ENCODE data around the gene ADAM22. TPM values are rescaled to one million over a fixed set of nuclear protein-coding genes. Genes with fewer than 3 reads are reported as not detected.
"Not testable (repeated sequence)": the region's sequence is repeated elsewhere in the genome, so short reads cannot be mapped to it uniquely, and the experiment has no call there.

Gene ADAM22
- total RNA-seq, 1 donor, result 7.0 TPM

DNA sequence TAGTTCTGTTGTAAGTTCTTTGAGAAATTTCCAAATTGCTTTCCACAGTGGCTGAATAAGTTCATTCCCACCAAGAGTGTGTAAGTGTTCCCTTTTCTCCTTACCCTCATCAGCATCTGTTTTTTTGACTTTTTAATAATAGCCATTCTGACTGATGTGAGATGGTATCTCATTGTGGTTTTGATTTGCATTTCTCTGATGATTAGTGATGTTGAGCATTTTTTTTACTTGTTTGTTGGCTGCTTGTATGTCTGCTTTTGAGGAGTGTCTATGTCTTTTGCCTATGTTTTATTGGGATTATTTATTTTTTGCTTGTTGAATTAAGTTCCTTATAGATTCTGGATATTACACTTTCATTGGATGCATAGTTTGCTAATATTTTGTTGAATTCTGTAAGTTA, 11.9 kb downstream of the ADAM22 start:
- DNase-seq (ENCODE audit: low read depth in 2 of 3, low spot score in 2 of 3), result not testable (repeated sequence)

DNA sequence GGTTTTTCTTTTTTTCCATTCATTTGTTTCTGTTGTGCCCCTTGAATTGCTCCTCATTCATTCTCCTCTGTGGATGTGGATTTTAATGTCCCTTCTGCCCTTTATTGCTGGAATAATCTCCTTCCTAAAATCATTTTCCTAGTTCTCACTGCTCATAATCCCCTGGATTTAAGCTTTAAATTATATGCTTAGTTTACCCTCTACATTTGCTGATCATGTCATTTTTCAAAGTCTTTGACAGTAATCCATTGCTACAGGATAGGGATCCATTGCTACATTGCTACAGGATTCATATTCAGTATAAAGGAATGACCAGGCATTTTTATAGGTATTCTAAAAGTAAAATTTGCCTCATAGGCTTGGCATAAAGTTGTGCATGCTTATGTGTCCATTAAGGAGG, 14.3 kb downstream of the ADAM22 start:
- DNase-seq (ENCODE audit: low read depth in 2 of 3, low spot score in 2 of 3), result no peak

DNA sequence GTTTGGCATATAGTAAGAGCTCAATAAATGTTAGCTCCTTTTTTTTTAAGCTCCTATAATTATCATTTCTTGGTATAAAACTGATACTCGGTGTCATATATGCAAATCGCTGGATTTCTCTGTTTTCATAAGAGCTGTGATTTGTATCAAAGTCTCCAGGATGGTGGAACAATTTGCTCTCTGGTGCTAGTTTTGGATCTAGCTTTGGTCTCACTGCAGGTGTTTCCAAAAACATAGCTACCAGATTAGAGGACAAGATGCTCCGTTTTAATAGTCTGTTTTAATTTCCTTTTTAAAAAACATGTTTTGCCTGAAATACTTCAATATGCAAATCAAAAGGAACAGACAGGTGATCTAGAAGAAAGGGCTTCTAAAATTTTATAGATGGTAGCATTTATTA, 25.3 kb downstream of the ADAM22 start:
- no peak for DNase-seq (ENCODE audit: low read depth in 2 of 3, low spot score in 2 of 3)

DNA sequence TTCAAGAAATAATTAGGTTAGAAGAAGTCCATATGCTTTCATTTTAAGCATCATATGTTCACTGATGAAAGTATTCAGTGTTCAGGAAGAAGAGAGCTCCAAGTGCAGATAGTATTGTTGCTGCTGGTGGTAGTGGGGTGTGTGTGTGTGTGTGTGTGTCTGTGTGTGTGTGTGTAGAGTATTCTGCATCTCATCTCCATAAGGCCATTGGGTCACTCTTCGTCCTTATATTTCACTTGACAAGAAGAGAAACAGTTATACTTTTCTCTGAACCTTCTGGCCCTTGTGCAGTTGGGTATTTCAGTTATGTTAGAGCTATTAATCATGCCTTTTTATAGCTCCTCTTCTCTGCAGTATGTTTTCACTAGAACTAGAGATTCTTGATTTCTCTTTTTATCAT, 26.2 kb downstream of the ADAM22 start:
- no peak for DNase-seq (ENCODE audit: low read depth in 2 of 3, low spot score in 2 of 3)

DNA sequence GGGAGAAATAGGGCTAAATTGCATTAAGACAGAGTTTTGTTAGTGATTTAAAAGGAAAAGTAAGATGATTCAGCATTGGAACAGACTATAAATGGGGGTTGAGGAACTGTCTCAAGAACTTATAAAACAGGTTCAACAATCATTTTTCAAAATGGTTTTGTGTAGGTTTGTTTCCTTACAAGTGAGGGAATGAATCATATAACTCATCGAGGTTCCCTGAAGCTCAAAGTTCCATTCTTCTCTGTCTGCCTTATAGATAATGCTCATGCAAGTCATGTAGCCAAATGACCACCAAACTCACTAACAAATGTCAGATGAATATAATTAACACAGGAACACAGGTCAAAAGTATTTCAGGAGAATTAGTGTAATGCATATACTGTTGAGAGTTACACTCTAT, 27.7 kb downstream of the ADAM22 start:
- DNase-seq (ENCODE audit: low read depth in 2 of 3, low spot score in 2 of 3), result no peak

DNA sequence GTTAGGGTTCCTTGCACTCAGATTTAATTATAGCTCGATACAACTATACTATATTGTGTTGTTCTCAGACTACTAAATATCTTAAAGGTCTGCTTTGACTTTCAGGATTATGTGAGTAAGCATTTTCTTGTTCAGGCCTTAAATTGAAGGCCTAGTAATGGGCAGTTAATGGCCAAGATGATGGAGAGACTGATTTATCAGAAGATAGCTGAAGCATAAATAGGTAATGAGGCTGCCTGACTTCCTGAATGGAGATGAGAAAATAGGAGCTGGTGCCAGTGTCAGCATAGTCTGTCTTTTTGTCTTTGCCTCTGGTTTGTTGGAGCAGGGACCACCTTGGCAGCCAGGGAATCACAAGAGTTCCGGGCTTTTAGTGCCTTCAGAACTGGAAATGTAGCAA, 32.2 kb downstream of the ADAM22 start:
- DNase-seq (ENCODE audit: low read depth in 2 of 3, low spot score in 2 of 3), result no peak

DNA sequence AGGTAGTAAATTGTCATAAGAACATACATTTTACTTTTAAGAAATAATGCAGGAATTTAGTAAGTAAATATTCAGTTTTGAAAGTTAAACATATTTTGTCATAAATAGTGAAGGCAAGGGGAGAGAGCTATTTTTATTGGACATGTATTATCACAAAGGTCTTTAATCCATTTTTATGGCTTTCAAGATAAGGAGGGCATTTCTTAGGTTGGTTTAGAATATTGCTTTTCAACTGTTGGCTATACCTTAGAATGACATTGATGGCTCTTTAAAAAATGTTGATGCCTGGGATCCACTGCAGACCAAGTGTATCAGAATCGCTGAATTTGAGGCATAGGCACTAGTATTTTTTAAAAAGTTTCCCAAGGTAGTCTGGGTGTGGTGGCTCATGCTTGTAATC, 34.0 kb downstream of the ADAM22 start:
- no peak for DNase-seq (ENCODE audit: low read depth in 2 of 3, low spot score in 2 of 3)

DNA sequence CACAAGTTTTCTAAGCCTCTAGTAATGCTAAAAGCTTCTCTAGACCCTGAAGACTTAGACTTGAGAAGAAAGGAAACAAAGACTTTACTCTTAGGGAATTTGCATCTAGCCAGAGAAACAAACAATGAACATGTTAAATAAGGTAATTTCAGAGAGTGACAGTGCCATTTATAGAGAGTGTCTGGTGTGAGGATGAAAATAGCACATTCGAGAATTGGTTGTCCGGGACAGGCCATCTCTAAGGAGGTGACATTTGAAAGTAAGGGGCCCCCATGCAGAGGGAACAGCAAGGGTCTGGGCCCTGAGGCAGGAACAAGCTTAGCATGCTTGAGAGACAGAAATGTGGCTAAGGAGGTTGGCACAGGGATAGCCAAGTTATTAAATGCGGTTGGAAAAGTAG, 48.1 kb downstream of the ADAM22 start:
- DNase-seq (ENCODE audit: low read depth in 2 of 3, low spot score in 2 of 3), result no peak

DNA sequence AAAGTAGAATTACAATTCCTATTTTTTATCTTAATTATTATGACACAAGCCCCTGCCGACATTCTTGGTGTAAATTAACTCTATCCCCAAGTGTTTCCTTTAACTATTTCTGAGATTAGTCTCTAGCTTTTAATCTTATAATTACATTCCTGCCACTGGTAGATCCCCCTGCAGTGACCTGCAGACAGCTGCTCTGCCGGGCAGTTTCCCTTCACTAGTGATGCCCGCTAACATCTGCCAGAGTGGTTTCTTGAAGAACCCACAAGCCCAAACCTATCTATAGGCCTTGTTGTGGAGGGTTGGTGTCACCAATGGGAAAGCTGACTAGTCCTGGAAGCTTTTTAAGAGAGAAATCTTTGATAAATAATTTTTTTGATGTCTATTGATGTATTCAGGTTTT, 50.0 kb downstream of the ADAM22 start:
- DNase-seq (ENCODE audit: low read depth in 2 of 3, low spot score in 2 of 3), result no peak

DNA sequence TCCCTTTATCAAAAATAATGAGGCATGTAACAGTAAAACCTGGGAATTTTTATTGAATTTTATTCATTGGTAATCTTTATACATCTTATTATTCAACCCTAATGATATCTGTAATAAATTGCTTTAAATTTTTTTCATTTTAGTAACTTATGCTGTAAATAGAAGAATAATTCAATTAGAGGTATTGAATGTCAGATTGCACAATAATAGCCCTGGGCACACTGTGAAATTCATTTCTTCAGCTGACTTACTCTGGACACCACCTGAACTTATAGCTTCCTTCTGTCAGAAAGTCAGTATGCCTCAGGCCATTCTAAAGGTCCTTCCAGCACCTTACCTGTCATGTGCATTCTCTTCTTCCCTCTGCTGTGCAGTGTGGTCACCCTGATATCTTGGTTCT, 59.2 kb downstream of the ADAM22 start:
- DNase-seq (ENCODE audit: low read depth in 2 of 3, low spot score in 2 of 3), result no peak

DNA sequence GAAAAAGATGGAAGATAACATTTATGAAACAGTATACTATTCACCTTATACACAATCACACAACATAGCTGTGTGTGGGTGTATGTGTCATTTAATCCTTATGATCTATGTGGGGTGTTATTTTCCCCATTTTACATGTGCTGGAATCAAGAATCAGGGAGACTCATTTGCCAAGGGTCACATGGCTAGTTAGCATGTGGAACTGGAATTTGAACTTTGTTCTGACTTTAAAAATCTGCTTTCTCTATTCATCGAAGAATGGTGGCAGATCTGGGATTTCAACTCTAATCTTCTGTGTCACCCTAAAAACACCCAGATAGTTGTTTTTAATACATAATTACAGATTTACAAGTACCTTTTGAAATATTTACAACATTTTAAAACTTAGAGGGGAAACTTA, 65.2 kb downstream of the ADAM22 start:
- DNase-seq (ENCODE audit: low read depth in 2 of 3, low spot score in 2 of 3), result no peak

DNA sequence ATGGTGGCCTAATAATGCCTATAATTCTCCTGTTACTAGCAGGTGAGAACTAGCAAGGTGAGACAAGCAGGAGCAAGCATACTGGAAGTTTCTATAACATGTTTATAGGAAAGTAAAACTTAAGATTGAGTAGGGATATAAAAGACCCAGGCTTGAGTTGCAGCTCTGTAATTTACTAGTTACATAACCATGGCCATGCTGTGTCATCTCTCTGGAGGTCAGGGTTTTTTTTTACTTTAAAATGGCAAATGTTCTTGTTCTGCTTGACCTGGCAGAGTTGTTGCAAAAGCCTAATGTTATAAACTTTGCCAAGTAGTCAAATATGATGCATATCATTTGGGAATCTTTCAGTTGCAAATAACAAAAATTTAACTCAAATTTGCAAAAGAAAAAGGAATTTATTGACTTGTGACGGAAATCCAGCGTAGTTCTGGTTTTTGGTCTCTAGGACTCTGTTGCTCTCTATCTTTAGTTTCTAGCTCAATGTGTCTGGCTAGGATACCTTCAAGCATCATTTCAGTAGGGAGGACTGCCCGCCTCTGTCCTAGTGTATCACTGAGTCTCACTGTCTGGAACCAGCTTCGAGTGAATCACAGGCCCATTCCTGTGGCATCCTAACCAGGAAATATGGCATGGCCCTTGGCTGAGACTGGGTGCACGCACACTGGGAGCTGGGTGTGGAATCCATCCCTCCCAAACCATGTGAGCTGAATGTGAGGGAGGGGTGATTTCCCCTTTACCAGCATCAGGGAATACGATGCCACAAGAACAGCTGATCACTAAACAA, 67.9 kb downstream of the ADAM22 start:
- DNase-seq (ENCODE audit: low read depth in 2 of 3, low spot score in 2 of 3), result no peak

DNA sequence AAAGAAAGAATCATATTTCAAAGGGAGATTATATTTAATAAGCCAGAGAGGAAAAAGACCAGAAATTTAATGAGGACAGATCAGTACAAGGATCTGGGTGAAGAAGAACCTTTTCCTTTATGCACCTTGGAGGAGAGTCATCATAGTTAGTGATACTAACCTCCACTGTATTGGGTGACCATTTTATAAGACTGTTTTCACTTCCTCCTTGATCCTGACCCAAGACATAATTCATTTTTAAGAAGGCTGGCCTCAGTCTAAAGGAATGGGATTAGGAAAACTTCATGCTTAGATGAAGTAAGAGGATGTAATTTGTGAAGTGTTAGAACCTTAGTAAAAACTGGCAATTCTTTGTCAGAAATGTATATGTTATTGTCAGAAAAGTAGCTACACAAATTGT, 68.6 kb downstream of the ADAM22 start:
- no peak for DNase-seq (ENCODE audit: low read depth in 2 of 3, low spot score in 2 of 3)

DNA sequence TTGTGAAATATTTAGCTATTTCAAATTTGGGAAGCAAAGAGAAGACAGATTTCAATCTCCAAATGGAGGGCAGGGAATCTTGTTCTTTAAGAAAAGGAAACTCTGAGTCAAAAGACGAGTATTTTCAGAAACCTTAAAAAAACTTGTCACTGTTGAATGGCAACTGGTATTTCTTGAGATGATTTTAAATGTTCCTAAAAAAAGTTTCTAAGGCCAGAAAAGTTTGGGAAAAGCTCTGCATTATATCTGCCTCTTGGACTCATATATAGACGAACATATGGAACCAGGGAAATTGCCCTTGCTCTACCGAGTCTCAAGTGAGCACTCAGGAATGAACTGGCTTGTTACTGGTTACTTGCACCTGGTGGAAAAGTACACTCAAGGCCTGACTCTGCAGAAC, 69.5 kb downstream of the ADAM22 start:
- no peak for DNase-seq (ENCODE audit: low read depth in 2 of 3, low spot score in 2 of 3)

DNA sequence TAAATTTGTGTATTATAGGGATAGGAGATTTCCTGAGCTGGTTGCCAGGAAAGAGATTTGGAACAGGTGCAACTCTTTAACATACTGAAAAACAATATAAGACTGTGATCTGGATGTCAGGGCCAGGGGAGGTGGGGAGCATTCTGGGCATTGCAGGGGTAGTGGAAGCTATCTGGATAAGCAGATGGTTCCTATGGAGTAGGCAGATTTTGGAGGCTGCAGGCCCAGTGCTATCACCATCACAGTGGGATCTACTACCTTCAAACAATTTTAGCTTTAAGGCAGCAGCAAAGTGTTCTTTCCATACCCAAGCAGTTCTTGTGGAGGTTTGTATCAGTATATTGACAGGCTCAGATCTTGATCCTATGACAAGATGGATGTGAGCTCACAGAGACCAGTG, 71.1 kb downstream of the ADAM22 start:
- DNase-seq (ENCODE audit: low read depth in 2 of 3, low spot score in 2 of 3), result no peak

DNA sequence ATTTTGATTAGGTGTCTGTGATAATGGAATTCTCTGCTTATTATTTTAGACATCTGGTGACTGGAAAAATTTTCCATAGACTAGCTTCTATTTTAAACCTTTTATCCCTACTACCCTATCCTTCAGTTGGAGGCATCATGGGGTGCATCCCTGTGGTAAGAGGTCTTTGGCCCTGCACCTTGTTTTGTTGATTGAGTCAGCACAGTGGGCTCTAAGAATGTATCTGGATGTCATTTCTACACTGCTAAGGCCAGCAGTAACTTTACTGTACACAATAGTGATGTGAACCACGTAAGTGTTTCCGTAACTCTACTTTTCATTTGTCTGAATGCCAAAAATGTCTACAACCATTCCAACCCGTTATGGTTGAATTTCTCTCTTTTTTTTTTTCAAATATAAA, 75.6 kb downstream of the ADAM22 start:
- no peak for DNase-seq (ENCODE audit: low read depth in 2 of 3, low spot score in 2 of 3)

DNA sequence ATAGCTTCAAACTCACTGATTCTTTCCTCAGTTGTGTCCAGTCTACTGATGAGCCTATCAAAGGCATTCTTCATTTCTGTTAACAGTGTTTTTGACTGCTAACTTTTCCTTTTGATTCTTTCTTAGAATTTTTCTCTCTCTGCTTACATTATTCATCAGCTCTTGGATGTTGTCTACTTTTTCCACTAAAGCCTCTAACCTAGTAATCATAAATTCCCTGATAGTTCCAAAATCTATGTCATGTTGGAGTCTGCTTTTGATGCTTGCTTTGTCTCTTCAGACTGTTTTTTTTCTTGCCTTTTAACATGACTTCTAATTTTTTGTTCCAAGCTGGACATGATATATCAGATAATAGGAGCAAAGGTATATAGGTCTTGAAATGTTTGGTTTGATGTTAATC, 78.0 kb downstream of the ADAM22 start:
- DNase-seq (ENCODE audit: low read depth in 2 of 3, low spot score in 2 of 3), result no peak

DNA sequence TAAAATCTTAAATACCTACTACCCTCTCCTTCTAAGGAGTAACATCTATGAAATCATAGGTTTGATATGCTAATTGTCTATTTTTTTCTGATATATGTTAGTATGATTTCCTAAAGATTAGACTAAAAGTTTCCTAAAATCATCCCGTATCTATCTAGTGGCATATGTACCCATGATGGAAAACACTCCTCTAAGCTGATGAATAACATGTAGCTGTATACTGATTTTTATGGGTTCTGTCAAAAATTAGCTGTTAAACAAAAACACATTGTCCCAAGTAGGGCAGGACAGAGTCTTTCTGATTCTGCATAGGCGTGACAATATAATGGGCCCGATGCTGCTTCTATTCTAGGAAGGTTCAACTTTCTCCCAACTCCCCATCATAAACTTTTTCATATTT, 79.9 kb downstream of the ADAM22 start:
- DNase-seq (ENCODE audit: low read depth in 2 of 3, low spot score in 2 of 3), result no peak

DNA sequence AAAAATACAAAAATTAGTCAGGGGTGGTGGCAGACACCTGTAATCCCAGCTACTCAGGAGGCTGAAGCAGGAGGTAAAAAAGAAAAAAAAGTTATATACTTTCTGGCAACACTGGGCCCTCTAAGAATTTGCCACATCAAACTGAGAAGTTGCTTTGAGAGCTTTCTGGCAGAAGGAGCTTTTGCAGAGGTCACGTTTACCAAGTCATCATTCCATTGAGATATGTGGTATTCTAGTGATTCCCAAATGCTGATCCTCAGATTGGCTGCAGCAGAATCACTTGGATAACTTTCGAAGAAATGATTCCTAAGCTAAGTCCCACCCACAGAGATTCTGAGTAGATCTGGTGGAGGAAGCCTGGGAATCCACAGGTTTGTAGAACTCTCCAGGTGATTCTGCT, 80.5 kb downstream of the ADAM22 start:
- DNase-seq (ENCODE audit: low read depth in 2 of 3, low spot score in 2 of 3), result no peak

DNA sequence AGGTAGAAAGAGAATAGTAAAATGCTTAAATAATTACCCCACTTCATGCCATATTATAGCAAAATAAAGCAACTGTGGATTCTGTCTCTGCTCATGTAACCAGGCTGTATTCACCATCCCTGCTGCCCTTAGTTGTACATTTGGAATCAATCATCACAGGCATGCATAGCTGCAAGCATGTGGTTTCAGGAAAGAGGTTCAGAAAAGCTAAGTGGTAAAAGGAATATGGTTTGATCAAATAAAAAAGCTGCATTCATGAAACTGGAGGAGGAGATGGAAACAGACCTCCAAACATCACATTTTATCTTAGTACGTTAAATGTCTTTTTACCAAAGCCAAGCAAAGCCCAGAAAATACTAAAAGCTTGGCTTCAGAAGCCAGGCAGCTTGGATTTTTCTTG, 81.3 kb downstream of the ADAM22 start:
- no peak for DNase-seq (ENCODE audit: low read depth in 2 of 3, low spot score in 2 of 3)

DNA sequence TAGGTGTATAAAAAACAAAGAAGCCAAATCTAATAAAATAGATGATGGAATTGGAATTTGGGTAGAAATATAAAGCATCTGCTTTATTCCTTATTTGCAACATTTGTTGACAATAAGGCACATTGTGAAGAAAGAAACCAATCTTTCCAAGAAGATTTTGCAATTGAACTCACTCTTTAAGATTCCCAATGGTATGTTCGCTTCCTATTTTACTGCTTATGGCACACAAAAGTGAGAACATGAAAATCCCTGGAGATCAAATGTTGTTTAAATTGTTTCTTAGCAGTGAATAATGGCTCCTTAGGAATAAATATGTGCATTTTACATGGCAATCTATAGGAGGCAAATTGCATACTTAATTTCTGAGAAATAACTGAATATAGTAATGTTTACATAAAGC, 84.5 kb downstream of the ADAM22 start:
- no peak for DNase-seq (ENCODE audit: low read depth in 2 of 3, low spot score in 2 of 3)

DNA sequence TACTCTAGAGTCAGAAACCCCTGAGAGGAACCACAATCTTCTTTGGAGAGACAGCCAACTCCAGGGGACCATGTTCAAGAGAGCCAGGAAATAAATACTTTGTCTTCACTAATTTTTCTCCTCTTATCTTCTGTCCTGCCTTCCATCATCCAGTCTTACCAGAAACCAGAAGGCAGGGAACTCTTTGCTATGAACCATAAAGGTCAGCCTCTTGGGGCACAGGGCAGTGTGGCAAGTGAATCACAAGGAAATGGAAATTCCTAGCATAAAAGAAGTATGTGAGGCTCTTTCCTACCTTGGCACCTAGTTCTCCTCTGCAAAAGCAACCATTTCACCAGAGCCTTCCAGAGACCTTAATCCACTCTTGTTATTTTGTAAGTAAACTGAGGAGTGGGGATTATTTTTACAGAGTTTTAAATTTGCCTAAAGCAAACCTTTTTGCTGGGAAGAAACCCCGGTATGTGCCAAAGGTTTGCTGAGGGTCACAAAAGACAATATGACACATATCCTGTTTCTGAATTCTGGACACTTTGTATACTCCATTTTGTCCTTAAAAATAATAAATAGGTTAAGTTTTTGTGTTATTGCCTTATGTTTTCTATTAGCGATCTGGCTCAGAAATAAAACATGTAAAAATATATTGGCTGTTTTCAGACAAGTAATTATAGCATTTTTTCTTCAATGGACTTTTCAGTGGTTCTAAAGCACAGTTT, 87.1 kb downstream of the ADAM22 start:
- DNase-seq (ENCODE audit: low read depth in 2 of 3, low spot score in 2 of 3), result no peak

DNA sequence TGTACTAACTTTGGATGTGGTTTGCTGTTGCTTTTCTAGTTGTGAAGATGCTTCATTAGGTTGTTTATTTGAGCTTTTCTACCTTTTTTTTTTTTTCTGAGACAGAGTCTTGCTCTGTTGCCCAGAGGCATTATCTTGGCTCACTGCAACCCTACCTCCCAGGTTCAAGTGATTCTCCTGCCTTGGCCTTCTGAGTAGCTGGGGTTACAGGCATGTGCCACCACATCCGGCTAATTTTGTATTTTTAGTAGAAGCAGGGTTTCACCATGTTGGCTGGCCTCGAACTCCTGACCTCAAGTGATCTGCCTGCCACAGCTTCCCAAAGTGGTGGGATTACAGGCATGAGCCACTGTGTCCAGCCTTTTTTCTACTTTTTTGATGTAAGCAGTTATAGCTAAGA, 93.7 kb downstream of the ADAM22 start:
- no peak for DNase-seq (ENCODE audit: low read depth in 2 of 3, low spot score in 2 of 3)
